Epithelial cell of esophagus (primary cell): ENCODE data around the gene PNMA8A.

ENCODE experiments used
- DNase-seq: peaks from one replicate; pipeline ENCODE4 v3.0.0; 2010; ENCODE audit warnings: low read depth
- H3K4me3 ChIP-seq: 2 replicates; pipeline ENCODE4 v1.5.1; 2011; ENCODE audit warnings: mild to moderate bottlenecking, low read length, control low read depth
- TF ChIP-seq, protein P1 (sequence below): IDR thresholded peaks from 2 replicates; pipeline ENCODE4 v1.5.1; 2011; ENCODE audit warnings: low read depth, mild to moderate bottlenecking, low read length, control low read depth, inconsistent platforms; ENCODE audit not compliant: insufficient read depth; ENCODE audit errors: missing control alignments

Gene PNMA8A

GRCh38 chr19:46475986-46476385 is 4.6 kb upstream of the PNMA8A start:
- peak; percentile 36 for DNase-seq
- no peak overlapping the region for H3K4me3 ChIP-seq
- TF ChIP-seq, protein P1, sequence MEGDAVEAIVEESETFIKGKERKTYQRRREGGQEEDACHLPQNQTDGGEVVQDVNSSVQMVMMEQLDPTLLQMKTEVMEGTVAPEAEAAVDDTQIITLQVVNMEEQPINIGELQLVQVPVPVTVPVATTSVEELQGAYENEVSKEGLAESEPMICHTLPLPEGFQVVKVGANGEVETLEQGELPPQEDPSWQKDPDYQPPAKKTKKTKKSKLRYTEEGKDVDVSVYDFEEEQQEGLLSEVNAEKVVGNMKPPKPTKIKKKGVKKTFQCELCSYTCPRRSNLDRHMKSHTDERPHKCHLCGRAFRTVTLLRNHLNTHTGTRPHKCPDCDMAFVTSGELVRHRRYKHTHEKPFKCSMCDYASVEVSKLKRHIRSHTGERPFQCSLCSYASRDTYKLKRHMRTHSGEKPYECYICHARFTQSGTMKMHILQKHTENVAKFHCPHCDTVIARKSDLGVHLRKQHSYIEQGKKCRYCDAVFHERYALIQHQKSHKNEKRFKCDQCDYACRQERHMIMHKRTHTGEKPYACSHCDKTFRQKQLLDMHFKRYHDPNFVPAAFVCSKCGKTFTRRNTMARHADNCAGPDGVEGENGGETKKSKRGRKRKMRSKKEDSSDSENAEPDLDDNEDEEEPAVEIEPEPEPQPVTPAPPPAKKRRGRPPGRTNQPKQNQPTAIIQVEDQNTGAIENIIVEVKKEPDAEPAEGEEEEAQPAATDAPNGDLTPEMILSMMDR = no peak

GRCh38 chr19:46474211-46474610 is 2.8 kb upstream of the PNMA8A start:
- DNase-seq = peak; percentile 92
- no peak overlapping the region for H3K4me3 ChIP-seq
- TF ChIP-seq, protein P1 = no peak

GRCh38 chr19:46472592-46472991 is 1.2 kb upstream of the PNMA8A start:
- no peak for DNase-seq
- TF ChIP-seq, protein P1 = no peak
- H3K4me3 ChIP-seq = no peak overlapping the region

GRCh38 chr19:46471811-46472543 is 614 bp upstream of the PNMA8A start:
- DNase-seq = no peak
- H3K4me3 ChIP-seq = no peak overlapping the region
- TF ChIP-seq, protein P1 = no peak

DNA sequence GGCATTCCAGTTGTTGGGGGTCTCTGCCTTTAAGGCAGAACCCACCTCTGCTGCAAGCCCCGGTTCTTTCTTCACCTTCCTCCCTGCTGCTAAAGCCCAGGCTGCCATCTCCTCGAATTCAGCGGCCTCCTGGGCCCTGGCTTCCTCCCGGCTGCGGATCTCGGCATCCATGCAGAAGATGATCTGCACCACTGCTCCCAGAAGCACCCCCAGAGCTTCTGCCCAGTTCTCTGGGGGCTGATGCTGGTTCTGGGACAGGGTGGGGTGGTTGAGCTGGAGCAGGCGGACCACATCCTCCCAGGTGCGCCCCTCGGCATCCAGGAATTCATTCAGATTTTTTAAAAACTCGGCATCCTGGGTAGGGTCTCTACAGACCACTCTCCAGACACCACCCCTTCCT is 987 bp downstream of the PNMA8A start:
- H3K4me3 ChIP-seq = no peak overlapping the region
- DNase-seq = no peak
- TF ChIP-seq, protein P1 = no peak

- no peak for DNase-seq
- TF ChIP-seq, protein P1 = no peak
- H3K4me3 ChIP-seq = no peak overlapping the region
These were observed 1.7 kb downstream of the PNMA8A start for GRCh38 chr19:46469541-46470185.
